Stimulated activated CD4-positive, alpha-beta T cell treated with anti-CD3 and anti-CD28 coated beads, TNF-alpha, amount 100 ng/mL, for 48 hours (primary cell): Measurements from ENCODE around the gene CLIC3.

Experiments used
- DNase-seq, 3 donors: peaks; one replicate each; pipeline ENCODE4 v3.0.0-alpha.2; 2020; ENCODE audit warnings: low read depth in 3 of 3

Gene CLIC3

GRCh38 chr9:137030538-137031527 lies 34.5 kb upstream of the CLIC3 start:
- no peak for DNase-seq

- no peak for DNase-seq
These were observed 33.6 kb upstream of the CLIC3 start for GRCh38 chr9:137030006-137030405.

- DNase-seq = peak in 2 of 3 donors; percentile 63 to 80
These were observed 32.9 kb upstream of the CLIC3 start for GRCh38 chr9:137029058-137029936.

GRCh38 chr9:137028263-137029057 lies 32.1 kb upstream of the CLIC3 start:
- peak in 1 of 3 donors; percentile 64 for DNase-seq

GRCh38 chr9:137027369-137028262 lies 31.2 kb upstream of the CLIC3 start, which contains the start of gene ABCA2:
Gene ABCA2 (minus strand): TSS chr9:137028237. CDS start chr9:137028140, 97 bp downstream.
- no peak for DNase-seq

- no peak for DNase-seq
These were observed 30.5 kb upstream of the CLIC3 start for GRCh38 chr9:137026828-137027227.

GRCh38 chr9:137026384-137026783 lies 30.0 kb upstream of the CLIC3 start:
- DNase-seq = no peak

GRCh38 chr9:137025517-137025966 lies 29.2 kb upstream of the CLIC3 start:
- DNase-seq = no peak

- no peak for DNase-seq
These were observed 27.2 kb upstream of the CLIC3 start for GRCh38 chr9:137023583-137023991.

- DNase-seq = no peak
These were observed 26.8 kb upstream of the CLIC3 start for GRCh38 chr9:137023157-137023556.

- DNase-seq = no peak
These were observed 26.3 kb upstream of the CLIC3 start for GRCh38 chr9:137022662-137023008.

- DNase-seq = peak; percentile 67 to 80 (median 77)
These were observed 25.8 kb upstream of the CLIC3 start for GRCh38 chr9:137021979-137022661.

GRCh38 chr9:137021568-137021978 lies 25.2 kb upstream of the CLIC3 start:
- no peak for DNase-seq

- DNase-seq = no peak
These were observed 24.6 kb upstream of the CLIC3 start for GRCh38 chr9:137020771-137021567.

- DNase-seq = no peak
These were observed 23.7 kb upstream of the CLIC3 start for GRCh38 chr9:137019891-137020683.

- no peak for DNase-seq
These were observed 22.6 kb upstream of the CLIC3 start for GRCh38 chr9:137018761-137019559.

- no peak for DNase-seq
These were observed 21.6 kb upstream of the CLIC3 start for GRCh38 chr9:137017791-137018497.
